Medulla oblongata (tissue), 1 donor: ENCODE data around the gene NPR3.
"Not testable (repeated sequence)": the region's sequence is repeated elsewhere in the genome, so short reads cannot be mapped to it uniquely, and the experiment has no call there.

Source experiments
- DNase-seq: peaks from one replicate; pipeline ENCODE4 v3.0.0-alpha.2; 2015; ENCODE audit errors: extremely low spot score

The NPR3 gene

GRCh38 chr5:32767948-32768467 lies 56.9 kb downstream of the NPR3 start:
- DNase-seq: no peak

- no peak for DNase-seq
Measured at GRCh38 chr5:32769711-32770110, 58.6 kb downstream of the NPR3 start.

- DNase-seq: no peak
Measured at GRCh38 chr5:32770444-32770843, 59.3 kb downstream of the NPR3 start.

DNA sequence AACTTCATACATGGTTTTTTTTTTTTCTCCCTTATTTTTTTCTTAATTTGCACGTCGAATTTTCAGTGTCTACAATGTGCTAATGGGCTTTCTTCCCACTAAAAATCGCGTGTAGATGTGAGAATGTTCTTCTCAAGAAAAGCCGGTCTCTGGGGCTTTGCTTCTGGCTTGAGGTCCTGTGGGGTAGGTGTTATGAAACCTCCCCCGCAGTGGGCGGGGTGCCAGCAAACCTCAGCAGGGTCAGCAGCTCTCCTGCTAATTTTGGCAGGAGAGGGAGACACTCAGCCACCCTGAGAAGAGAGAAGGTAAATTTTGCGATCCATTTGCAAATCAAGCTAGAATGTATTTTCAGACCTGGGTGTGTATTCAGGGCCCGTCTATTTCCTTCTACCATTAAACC lies 59.9 kb downstream of the NPR3 start:
- no peak for DNase-seq

DNA sequence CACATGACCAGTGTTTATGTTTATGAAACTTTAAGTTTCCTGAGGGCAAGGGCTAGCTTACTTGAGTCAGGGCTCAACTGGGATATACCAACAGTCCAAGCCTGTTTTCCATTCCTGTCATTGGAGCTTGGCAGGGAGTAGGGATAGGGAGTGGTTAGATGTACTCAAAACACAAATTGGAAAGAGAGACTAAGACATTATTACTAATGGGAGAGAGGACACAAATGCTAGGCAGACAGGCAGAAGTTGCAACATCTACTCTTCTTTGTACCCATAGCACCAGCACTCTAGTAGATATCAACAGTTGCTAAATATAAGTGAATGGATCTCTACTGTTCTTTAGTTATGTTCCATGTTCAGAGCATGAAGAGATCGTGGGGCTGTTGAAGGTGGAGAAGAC lies 62.8 kb downstream of the NPR3 start:
- no peak for DNase-seq

DNA sequence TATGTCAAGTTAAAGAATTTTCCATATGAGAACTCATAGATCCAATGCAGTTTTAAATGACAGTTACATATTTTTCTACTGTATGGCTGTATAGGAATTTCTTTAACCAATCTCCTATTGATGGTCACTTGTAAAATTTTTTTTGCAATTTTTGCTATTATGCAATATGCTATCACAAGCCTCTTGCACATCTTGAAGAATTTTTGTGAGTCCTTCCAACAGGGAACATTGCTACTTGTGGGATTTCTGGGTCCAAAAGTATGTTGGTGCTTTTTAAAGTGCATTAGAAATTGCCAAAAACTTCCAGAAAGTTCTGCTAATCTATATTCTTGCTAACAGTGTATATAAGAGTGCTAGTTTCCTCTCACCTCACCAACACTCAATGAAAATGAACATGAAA lies 65.1 kb downstream of the NPR3 start:
- DNase-seq: no peak

DNA sequence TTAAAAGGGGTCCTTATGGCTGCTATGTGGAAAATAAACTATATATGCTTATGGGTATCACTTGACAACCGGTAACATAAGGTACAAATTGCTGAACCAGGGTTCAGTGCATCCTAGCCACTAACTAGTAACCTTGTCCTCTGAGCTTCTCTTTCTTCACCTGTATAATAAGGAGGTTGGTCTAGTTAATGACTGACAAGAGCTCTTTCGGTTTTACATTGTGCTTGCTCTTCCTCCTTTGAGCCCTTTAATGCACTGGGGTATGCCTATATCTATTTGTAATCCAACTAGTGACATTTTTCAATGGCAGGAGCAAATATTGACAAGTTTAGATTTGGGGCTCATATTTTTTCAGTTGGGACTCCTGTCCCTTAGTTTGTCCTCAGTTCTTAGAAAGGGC lies 66.1 kb downstream of the NPR3 start:
- no peak for DNase-seq

DNA sequence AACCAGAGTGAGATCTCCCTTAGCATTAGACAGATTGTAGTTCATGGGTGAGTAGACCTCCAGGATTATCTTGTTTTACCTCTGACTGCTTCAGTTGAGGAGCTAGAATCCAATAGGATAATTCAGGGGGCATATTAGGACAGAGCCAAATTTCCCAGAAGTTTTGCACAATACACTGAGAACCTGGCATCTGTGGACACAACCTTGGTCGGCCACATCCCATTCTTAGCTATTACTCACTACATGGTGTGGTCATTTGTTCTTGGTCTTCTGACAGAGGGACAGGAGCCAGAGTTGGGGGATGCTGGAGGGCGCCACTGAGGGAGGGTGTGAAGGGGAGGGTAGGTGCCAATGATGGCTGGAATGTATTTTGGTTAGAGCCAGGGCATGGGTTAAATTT lies 66.6 kb downstream of the NPR3 start:
- no peak for DNase-seq

DNA sequence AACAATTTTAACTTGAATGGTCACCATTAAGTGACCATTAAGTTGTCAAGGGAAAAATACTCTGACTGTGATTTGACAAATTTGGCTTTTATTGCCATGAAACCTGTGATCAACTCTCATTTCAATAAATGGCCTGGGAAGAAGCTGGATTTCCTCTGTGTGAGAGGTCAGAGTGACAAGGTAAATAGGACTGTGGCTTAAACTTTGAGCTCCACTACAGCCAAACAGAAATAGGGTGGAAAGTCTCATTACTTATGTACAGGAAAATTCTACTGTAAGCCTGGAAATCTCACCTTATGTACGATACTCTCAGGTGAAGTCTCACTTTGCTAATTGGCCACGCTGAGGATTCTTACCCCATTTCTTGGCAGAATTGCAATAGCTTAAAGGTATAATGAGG lies 67.3 kb downstream of the NPR3 start:
- no peak for DNase-seq

GRCh38 chr5:32779754-32780415 lies 68.8 kb downstream of the NPR3 start:
- DNase-seq: no peak

- DNase-seq: no peak
Measured at GRCh38 chr5:32780508-32780919, 69.4 kb downstream of the NPR3 start.

- no peak for DNase-seq
Measured at GRCh38 chr5:32783661-32784060, 72.5 kb downstream of the NPR3 start.

GRCh38 chr5:32785611-32786254 lies 74.6 kb downstream of the NPR3 start:
- no peak for DNase-seq

- no peak for DNase-seq
Measured at GRCh38 chr5:32786311-32786710, 75.2 kb downstream of the NPR3 start.

DNA sequence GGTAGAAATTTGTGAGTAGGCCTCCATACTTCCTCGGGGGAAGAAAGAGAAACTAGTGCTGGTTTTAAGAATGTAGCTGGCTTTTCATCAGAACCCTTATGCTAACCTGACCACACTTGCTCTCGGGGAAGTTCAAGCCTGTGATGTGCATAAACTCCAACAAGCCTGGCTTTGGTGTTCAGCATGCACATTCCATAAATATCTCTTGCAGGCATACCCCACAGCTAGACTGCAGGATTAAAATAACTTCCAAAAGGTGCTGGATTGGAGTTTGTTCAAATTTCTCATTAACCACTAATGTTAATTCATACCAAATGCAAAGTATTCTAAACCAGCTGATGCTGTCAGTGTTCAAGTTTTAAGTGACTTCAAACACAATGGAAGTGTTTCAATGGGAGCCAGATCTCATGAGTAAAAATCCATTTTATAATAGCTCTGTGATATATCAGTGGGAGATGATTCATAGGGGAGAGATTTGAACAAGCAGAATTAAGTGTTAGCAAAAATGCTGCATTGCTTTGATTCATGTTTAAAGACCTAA lies 79.4 kb downstream of the NPR3 start:
- no peak for DNase-seq

DNA sequence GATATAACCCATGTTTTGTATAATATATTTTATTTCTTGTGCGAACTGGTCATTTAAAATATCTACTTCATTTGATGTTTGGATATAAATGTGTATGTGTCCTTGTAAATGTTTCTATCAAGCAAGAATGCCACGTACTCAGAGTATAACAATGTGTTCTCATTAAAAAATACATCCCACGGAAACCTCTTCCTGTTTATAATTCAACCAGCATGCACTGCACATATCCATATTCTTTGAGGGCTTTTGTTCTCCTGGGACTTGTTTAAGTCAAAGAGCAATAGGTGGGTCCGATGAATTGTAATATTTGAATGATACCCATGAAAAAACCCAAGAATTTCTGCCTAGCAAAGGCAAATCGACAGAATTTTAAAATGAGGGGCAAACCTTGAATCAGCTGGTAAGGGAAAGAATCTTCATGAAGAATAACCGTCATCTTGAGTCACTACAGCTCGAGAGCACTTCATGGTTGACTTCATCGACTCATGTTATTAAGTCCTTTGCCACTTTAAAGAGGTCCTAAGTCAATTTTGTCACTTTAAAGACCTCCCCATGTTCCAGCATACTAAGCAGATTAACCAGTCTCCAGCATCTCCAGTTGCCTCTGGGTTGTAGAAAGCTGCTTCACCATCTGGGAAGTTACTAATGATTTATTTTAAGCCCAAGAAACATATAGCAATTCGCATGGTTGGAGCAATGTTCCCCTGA lies 80.6 kb downstream of the NPR3 start:
- DNase-seq: no peak

GRCh38 chr5:32794086-32794485 lies 83.0 kb downstream of the NPR3 start:
- no peak for DNase-seq

GRCh38 chr5:32802764-32803163 lies 91.6 kb downstream of the NPR3 start:
- DNase-seq: no peak

- DNase-seq: no peak
Measured at GRCh38 chr5:32803656-32804055, 92.5 kb downstream of the NPR3 start.

DNA sequence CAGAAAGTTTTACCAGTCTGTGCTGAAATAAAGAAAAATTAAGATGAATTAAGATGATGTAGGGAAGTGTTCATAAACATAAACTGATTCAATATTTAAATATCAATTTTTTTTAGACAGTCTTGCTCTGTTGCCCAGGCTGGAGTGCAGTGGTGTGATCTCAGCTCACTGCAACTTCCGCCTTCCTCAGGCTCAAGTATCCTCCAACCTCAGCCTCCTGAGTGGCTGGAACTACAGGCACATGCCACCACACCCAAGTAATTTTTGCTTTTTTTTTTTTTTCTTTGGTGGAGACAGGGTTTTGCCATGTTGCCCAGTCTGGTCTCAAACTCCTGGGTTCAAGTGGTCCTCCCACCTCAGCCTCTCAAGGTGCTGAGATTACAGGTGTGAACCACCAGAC lies 94.3 kb downstream of the NPR3 start:
- not testable (repeated sequence) for DNase-seq

DNA sequence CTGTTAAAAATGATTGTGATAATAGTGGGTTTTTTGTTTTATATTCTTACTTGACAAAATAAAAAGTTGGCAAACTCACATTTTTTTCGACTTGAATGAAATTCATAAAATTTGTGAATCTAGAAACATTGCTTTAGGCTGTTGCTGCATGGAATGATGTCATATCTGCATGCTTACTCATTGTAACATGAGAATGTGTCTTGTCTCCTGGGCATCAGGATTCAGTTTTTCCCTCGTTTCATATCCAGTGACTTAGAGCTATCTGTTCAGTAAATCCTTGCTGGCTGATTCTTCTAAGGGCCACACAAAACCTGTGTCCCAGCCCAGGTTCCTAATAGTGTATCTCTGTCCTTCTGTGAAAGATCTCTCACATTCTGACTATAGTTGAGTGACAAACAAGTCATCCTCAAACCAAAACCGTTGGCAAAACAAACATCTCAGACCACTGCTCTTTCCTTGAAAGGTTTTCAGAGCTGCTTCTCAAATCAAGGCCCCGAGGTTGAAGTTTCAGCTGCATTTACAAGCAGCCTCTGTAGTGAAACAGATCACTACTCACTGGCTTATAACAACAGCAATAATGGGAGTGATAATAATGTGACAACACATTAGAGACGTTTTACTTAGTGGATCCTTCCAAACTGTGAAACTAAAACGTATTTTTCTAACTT lies 95.0 kb downstream of the NPR3 start:
- DNase-seq: no peak

DNA sequence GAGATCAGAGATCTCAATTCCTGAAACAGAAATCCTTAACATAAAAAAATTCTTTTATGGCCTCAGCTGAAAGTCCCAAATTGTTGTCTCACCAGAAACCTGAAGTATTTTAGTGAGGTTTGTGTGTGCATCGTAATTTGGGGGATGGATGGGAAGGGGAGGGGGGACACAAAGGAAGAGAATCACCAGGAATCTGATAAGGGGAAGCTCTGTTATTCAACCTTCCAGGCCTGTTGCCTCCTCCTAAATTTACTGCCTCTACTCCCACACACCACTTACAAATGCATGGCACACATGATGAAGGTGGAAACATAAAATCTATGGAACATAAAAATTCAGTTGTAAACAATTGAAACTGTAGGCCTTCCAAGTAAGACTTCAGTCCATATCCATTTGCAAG lies 97.7 kb downstream of the NPR3 start:
- no peak for DNase-seq
